Gastrocnemius medialis (tissue), 4 donors: Measurements from ENCODE around the gene DPP10.

Experiments
- CTCF ChIP-seq, 5 experiments: fragments of 450-650 bp in 3 of 5; fragments of 200-600 bp in 2 of 5; sonication (generic) in 2 of 5; IDR thresholded peaks in 4 of 5; conservative IDR thresholded peaks in 1 of 5; 1 replicate in 4 of 5; 2 replicates in 1 of 5; pipeline ENCODE4 v1.5.1; 2016 to 2019; ENCODE audit warnings: antibody characterized with exemption in 5 of 5, mild to moderate bottlenecking in 3 of 5, moderate library complexity in 3 of 5
- POLR2A ChIP-seq, 2 donors: fragments of 450-650 bp; IDR thresholded peaks; one replicate each; pipeline ENCODE4 v1.6.1; 2017; ENCODE audit warnings: antibody characterized with exemption in 2 of 2, mild to moderate bottlenecking in 2 of 2, moderate library complexity in 2 of 2

- no peak for TF ChIP-seq CTCF (IDR thresholded peaks at IDR 0.05 in 4 of 5, conservative IDR thresholded peaks at IDR 0.05 in 1 of 5)
- no peak for TF ChIP-seq POLR2A (IDR thresholded peaks at IDR 0.05)
Observed at GRCh38 chr2:114464961-114465706, 22.7 kb downstream of the DPP10 start.
